ENCODE data around the gene PPME1. TPM values are rescaled to one million over a fixed set of nuclear protein-coding genes. Genes with fewer than 3 reads are reported as not detected.

Gene PPME1
- total RNA-seq, 2 donors from 2014 or later, result 44.1 to 61.5 TPM

DNA sequence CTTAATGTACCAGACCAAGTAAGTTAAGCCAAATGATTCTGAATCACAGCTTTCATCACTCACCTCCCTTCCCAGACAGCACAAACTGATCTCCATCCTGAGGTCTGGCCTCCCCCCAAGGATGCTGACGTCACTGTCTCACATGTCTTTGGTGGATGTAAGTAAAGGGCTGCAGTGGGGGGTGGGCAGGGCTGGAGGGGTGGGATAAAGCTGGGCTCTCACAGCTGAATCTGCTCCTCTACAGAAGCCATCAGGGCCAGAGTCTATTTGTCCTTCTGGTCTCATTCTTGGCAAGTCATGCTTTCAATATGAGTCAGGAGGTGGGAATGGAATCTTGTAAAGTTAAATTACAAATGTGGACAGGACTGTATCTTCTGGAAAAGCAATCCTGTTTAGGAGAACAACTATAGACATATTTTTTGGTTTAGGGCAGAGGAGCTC, 107.7 kb downstream of the PPME1 start:
- Histone ChIP-seq H3K27me3 (no peaks in the 10 kb centered on the region), H3K27ac (no peak overlapping the region), H3K9ac (ENCODE audit: low read depth in 2 of 2, low read length in 2 of 2) (no peak overlapping the region), H3K36me3 (no peaks in the 10 kb centered on the region), H3K4me1 (no peaks in the 10 kb centered on the region), H3K9me3 (no peaks in the 10 kb centered on the region), H3K4me3 (no peak overlapping the region)
- intact Hi-C loops (cut with DNase I), result no loop called here
- TF ChIP-seq, protein P1, sequence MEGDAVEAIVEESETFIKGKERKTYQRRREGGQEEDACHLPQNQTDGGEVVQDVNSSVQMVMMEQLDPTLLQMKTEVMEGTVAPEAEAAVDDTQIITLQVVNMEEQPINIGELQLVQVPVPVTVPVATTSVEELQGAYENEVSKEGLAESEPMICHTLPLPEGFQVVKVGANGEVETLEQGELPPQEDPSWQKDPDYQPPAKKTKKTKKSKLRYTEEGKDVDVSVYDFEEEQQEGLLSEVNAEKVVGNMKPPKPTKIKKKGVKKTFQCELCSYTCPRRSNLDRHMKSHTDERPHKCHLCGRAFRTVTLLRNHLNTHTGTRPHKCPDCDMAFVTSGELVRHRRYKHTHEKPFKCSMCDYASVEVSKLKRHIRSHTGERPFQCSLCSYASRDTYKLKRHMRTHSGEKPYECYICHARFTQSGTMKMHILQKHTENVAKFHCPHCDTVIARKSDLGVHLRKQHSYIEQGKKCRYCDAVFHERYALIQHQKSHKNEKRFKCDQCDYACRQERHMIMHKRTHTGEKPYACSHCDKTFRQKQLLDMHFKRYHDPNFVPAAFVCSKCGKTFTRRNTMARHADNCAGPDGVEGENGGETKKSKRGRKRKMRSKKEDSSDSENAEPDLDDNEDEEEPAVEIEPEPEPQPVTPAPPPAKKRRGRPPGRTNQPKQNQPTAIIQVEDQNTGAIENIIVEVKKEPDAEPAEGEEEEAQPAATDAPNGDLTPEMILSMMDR (IDR thresholded peaks at IDR 0.05), result no peak
- no peak for DNase-seq

DNA sequence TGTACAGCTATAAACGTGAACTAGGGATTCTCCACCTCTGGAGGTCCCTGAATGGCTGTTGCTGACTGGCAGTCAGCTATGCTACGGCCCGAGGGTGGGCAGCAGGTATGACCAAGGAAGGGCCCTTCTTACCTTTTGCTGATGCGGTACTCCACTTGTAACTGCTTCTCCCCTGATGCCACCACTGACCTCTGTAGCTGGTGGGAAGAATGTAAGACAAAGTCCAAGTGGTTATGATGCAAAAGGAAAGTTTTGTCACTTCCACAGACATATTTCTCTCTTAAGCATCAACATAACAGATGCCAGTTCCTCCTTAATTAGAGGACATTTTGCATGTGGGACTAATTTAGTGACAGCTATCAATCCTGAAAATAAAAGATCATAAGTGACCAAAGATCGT, 108.2 kb downstream of the PPME1 start:
- H3K27ac ChIP-seq, result no peak overlapping the region
- intact Hi-C loops (cut with DNase I), result no loop called here
- H3K9me3 ChIP-seq, result no peaks in the 10 kb centered on the region
- TF ChIP-seq, protein P1 (IDR thresholded peaks at IDR 0.05), result no peak
- H3K36me3 ChIP-seq, result no peaks in the 10 kb centered on the region
- H3K9ac ChIP-seq (ENCODE audit: low read depth in 2 of 2, low read length in 2 of 2), result no peak overlapping the region
- no peaks in the 10 kb centered on the region for H3K4me1 ChIP-seq
- DNase-seq, result no peak
- no peaks in the 10 kb centered on the region for H3K27me3 ChIP-seq
- H3K4me3 ChIP-seq, result no peak overlapping the region

DNA sequence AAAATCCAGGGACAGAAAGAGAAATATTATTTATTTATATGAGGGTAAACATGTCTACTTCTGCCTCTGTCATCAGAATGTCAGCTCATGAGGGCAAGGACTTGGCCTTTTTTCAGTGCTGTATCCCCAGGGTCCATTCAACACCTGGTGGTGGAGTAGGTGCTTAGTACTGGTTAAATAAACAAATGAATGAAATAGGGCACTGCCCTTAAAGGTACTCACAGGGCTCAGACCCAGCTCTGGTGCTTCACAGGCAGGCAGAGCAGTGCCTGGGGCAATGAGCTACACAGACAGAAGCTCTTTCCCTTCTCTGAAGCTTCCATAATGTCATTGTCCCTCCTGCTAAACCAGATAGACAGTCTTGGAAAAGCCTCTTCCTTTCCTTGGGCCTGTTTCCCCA, 109.4 kb downstream of the PPME1 start:
- TF ChIP-seq, protein P1 (IDR thresholded peaks at IDR 0.05), result no peak
- no peaks in the 10 kb centered on the region for H3K36me3 ChIP-seq
- no peak overlapping the region for H3K4me3 ChIP-seq
- H3K9me3 ChIP-seq, result no peaks in the 10 kb centered on the region
- H3K4me1 ChIP-seq, result no peaks in the 10 kb centered on the region
- no peak overlapping the region for H3K27ac ChIP-seq
- DNase-seq, result no peak
- intact Hi-C loops (cut with DNase I), result no loop called here
- no peak overlapping the region for H3K9ac ChIP-seq (ENCODE audit: low read depth in 2 of 2, low read length in 2 of 2)
- H3K27me3 ChIP-seq, result no peaks in the 10 kb centered on the region

DNA sequence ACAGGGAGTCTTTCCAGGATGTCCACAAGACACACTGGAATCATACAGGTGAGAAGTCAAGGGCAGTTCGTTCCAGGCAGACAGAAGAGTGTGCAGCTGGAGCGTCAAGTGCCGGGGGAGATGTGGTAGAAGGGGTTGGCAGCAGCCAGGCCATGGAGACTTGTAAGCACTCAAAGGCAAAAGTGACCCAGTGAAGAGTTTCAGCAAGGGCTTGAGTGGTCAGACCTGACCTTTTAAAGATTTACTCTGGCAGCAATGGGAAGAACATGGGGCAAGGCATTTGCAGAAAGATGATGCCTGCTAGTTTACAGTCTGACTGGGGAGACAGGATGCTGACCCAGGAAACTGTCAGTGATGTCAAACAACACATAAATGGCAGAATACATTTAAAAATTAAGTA, 111.3 kb downstream of the PPME1 start:
- TF ChIP-seq, protein P1 (IDR thresholded peaks at IDR 0.05), result no peak
- H3K9me3 ChIP-seq, result no peaks in the 10 kb centered on the region
- no peak overlapping the region for H3K9ac ChIP-seq (ENCODE audit: low read depth in 2 of 2, low read length in 2 of 2)
- no peaks in the 10 kb centered on the region for H3K4me1 ChIP-seq
- H3K27ac ChIP-seq, result no peak overlapping the region
- DNase-seq, result no peak
- no peaks in the 10 kb centered on the region for H3K27me3 ChIP-seq
- H3K36me3 ChIP-seq, result no peaks in the 10 kb centered on the region
- intact Hi-C loops (cut with DNase I), result no loop called here
- no peak overlapping the region for H3K4me3 ChIP-seq

DNA sequence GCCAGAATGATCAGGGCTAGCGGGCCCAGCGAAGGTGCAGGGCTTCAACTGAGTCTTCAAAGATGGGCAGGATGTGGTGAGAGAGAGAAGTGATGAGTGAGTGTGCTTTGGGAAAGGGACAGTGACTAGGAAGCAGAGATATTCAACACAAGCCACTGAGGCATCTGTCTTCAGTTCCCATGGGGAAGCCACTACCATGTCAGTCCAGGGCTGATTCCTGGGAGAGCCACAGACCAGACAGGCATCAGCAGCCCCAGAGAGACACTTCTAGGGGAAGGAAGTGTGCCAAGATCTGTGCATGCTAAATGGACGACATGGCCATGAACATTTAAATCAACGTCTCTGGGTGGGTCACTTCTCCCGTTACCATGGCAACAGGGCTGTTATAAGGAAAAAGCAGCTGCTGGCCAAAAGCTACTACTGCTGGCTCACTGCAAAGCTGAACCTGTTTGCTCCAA, 111.9 kb downstream of the PPME1 start:
- DNase-seq, result no peak
- H3K4me1 ChIP-seq, result no peaks in the 10 kb centered on the region

More for the DNA sequence above, 111.9 kb downstream of the PPME1 start:
- H3K9me3 ChIP-seq, result no peaks in the 10 kb centered on the region
- no peaks in the 10 kb centered on the region for H3K27me3 ChIP-seq
- H3K9ac ChIP-seq (ENCODE audit: low read depth in 2 of 2, low read length in 2 of 2), result no peak overlapping the region
- H3K36me3 ChIP-seq, result no peaks in the 10 kb centered on the region
- no peak overlapping the region for H3K4me3 ChIP-seq
- no peak overlapping the region for H3K27ac ChIP-seq
- intact Hi-C loops (cut with DNase I), result no loop called here
- TF ChIP-seq, protein P1 (IDR thresholded peaks at IDR 0.05), result no peak
